GM21717 (cell line): ENCODE data around the gene MTCH2.
A peak's percentile ranks its signal among the peaks of the same experiment; 100 is the strongest.
"Not testable (repeated sequence)": the region's sequence is repeated elsewhere in the genome, so short reads cannot be mapped to it uniquely, and the experiment has no call there.

Source experiments
- ATAC-seq: cut with Tn5 transposase; IDR thresholded peaks from one replicate; pipeline ENCODE4 v1.9.1; 2021; ENCODE audit warnings: mild to moderate bottlenecking, moderate library complexity; ENCODE audit not compliant: unreplicated experiment

The MTCH2 gene

GRCh38 chr11:47642099-47642855 is at the start of gene MTCH2:
TSS of gene MTCH2 (minus strand) at chr11:47642559. CDS start at chr11:47642465, 94 bp downstream.
- peak; percentile 89 for ATAC-seq

- ATAC-seq, result no peak
These were observed 49.6 kb upstream of the MTCH2 start for GRCh38 chr11:47691979-47692378.

GRCh38 chr11:47689480-47689879 is 47.1 kb upstream of the MTCH2 start:
- ATAC-seq, result no peak

GRCh38 chr11:47688991-47689390 is 46.6 kb upstream of the MTCH2 start:
- no peak for ATAC-seq

GRCh38 chr11:47688111-47688510 is 45.8 kb upstream of the MTCH2 start:
- no peak for ATAC-seq

GRCh38 chr11:47686704-47687103 is 44.3 kb upstream of the MTCH2 start:
- not testable (repeated sequence) for ATAC-seq

- ATAC-seq, result no peak
These were observed 43.8 kb upstream of the MTCH2 start for GRCh38 chr11:47686151-47686550.

- no peak for ATAC-seq
These were observed 33.5 kb upstream of the MTCH2 start for GRCh38 chr11:47675851-47676250.

GRCh38 chr11:47672283-47672730 is 29.9 kb upstream of the MTCH2 start:
- no peak for ATAC-seq

- no peak for ATAC-seq
These were observed 27.5 kb upstream of the MTCH2 start for GRCh38 chr11:47669856-47670255.

- ATAC-seq, result no peak
These were observed 26.3 kb upstream of the MTCH2 start for GRCh38 chr11:47668665-47669064.

- ATAC-seq, result no peak
These were observed 25.2 kb upstream of the MTCH2 start for GRCh38 chr11:47667555-47667954.

- ATAC-seq, result no peak
These were observed 24.8 kb upstream of the MTCH2 start for GRCh38 chr11:47667135-47667534.

- ATAC-seq, result not testable (repeated sequence)
These were observed 22.6 kb upstream of the MTCH2 start for GRCh38 chr11:47664936-47665335.

- no peak for ATAC-seq
These were observed 18.9 kb upstream of the MTCH2 start for GRCh38 chr11:47661245-47661644.

- no peak for ATAC-seq
These were observed 16.9 kb upstream of the MTCH2 start for GRCh38 chr11:47659276-47659675.

- ATAC-seq, result no peak
These were observed 14.0 kb upstream of the MTCH2 start for GRCh38 chr11:47656260-47656885.

GRCh38 chr11:47651818-47652469 is 9.6 kb upstream of the MTCH2 start:
- no peak for ATAC-seq

- no peak for ATAC-seq
These were observed 6.9 kb upstream of the MTCH2 start for GRCh38 chr11:47649276-47649675.

GRCh38 chr11:47646019-47646418 is 3.7 kb upstream of the MTCH2 start:
- no peak for ATAC-seq

GRCh38 chr11:47645500-47645899 is 3.1 kb upstream of the MTCH2 start:
- no peak for ATAC-seq

- no peak for ATAC-seq
These were observed 710 bp downstream of the MTCH2 start for GRCh38 chr11:47641600-47642098.
